ENCODE results near the gene ARHGEF3. TPM values are rescaled to one million over a fixed set of nuclear protein-coding genes. Genes with fewer than 3 reads are reported as not detected.
A peak's percentile ranks its signal among the peaks of the same experiment; 100 is the strongest.

The ARHGEF3 gene
- total RNA-seq, 1 donor = 26.3 TPM

GRCh38 chr3:56822501-56822900 is 20.8 kb upstream of the ARHGEF3 start:
- DNase-seq (ENCODE audit: low read depth) = no peak
- no peak for TF ChIP-seq CTCF (IDR thresholded peaks at IDR 0.05; ENCODE audit: insufficient read depth, low read length)
- no peak overlapping the region for H3K4me3 ChIP-seq (ENCODE audit: low read depth, low read length)

GRCh38 chr3:56819016-56819809 is 17.5 kb upstream of the ARHGEF3 start:
- H3K4me3 ChIP-seq (ENCODE audit: low read depth, low read length) = no peak overlapping the region
- peak; percentile 62 for DNase-seq (ENCODE audit: low read depth)
- TF ChIP-seq CTCF (IDR thresholded peaks at IDR 0.05; ENCODE audit: insufficient read depth, low read length) = no peak

GRCh38 chr3:56818156-56818985 is 16.6 kb upstream of the ARHGEF3 start:
- no peak for DNase-seq (ENCODE audit: low read depth)

GRCh38 chr3:56817646-56818045 is 15.9 kb upstream of the ARHGEF3 start:
- no peak for DNase-seq (ENCODE audit: low read depth)
- TF ChIP-seq CTCF (IDR thresholded peaks at IDR 0.05; ENCODE audit: insufficient read depth, low read length) = no peak
- no peak overlapping the region for H3K4me3 ChIP-seq (ENCODE audit: low read depth, low read length)

More at GRCh38 chr3:56818156-56818985, 16.6 kb upstream of the ARHGEF3 start:
- no peak for TF ChIP-seq CTCF (IDR thresholded peaks at IDR 0.05; ENCODE audit: insufficient read depth, low read length)
- no peak overlapping the region for H3K4me3 ChIP-seq (ENCODE audit: low read depth, low read length)

- peak; percentile 52 for DNase-seq (ENCODE audit: low read depth)
- no peak for TF ChIP-seq CTCF (IDR thresholded peaks at IDR 0.05; ENCODE audit: insufficient read depth, low read length)
- no peak overlapping the region for H3K4me3 ChIP-seq (ENCODE audit: low read depth, low read length)
Observed at GRCh38 chr3:56816061-56816460, 14.3 kb upstream of the ARHGEF3 start.

GRCh38 chr3:56815589-56815988 is 13.8 kb upstream of the ARHGEF3 start:
- no peak overlapping the region for H3K4me3 ChIP-seq (ENCODE audit: low read depth, low read length)
- no peak for DNase-seq (ENCODE audit: low read depth)
- no peak for TF ChIP-seq CTCF (IDR thresholded peaks at IDR 0.05; ENCODE audit: insufficient read depth, low read length)
